Activated CD4-positive, alpha-beta T cell treated with anti-CD3 and anti-CD28 coated beads, Interleukin-10, Interleukin-2, amounts not matched to agents 100 ng/mL and 50 ng/mL, durations not matched to agents 16 hours and 8 hours (primary cell): Measurements from ENCODE around the gene ARFGEF2.
A peak's percentile ranks its signal among the peaks of the same experiment; 100 is the strongest.

Experiments
- DNase-seq: peaks from one replicate; pipeline ENCODE4 v3.0.0-alpha.2; 2020

Gene ARFGEF2

DNA sequence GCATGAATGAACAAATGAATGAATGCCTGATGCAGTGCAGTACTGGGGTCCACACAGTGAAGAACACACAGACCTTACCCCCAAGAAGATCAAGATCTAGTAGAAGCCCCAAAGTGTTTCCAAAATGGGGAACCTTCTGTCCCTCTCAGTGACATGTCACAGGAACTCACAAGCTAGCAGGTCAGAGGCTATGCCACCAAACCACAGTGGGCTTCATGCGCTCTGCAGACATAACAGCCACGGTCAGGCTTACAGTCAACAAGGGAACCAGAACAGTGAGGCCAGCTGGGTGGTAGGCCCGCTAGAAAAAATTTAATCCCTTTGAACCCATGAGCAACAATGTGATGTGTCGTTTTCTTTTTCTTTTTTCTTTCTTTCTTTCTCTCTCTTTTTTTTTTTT lies 20.2 kb upstream of the ARFGEF2 start:
- DNase-seq = no peak

DNA sequence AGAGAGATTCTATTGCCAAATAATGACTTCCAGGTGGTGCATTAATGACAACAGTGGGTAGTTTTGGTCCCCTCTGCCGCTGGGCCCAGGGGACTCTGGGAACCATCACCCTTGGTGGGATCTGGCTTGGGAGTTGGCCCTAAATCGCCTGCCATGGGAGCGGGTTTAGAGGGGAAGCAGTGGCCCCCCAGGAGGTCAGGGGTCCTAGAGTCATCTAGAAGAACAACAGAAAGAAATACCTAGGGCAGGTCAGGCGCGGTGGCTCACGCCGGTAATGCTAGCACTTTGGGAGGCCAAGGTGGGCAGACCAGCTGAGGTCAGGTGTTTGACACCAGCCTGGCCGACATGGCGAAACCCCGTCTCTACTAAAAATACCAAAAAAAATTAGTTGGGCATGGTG lies 17.8 kb upstream of the ARFGEF2 start:
- no peak for DNase-seq

DNA sequence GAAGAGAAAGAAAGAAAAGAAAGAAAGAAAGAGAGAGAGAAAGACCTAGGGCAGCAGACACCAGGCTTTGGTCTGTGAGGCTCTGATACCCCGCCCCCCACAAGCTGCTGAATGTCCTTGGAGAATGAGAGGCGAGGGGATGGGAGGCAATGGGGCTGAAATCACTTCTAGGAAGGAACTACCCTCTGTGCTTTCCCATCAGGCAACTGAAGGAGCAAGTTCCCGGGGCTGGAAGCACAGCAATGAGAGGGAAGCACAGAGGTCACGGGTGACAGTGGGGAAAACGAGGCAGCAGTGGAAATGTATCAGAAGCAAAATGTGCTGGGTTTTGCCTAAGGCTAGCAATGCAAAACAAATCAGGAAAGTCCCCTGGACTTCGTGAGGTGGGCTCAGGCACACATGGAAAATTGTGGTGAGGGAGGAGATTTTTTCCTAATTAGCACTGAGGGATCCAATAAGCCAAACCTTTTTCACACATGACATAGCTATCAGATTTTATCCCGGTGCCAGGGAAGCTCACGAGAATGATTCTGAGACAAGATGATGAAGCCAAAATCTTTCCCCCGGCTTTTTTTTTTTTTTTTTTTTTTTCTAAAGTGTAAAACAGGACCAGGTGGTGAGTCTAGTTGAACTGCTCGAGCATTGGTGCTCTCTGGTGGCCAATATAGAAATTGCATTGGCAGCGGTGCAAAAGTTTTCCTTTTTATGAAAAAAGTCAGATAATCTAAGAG lies 16.8 kb upstream of the ARFGEF2 start:
- DNase-seq = peak; percentile 73

DNA sequence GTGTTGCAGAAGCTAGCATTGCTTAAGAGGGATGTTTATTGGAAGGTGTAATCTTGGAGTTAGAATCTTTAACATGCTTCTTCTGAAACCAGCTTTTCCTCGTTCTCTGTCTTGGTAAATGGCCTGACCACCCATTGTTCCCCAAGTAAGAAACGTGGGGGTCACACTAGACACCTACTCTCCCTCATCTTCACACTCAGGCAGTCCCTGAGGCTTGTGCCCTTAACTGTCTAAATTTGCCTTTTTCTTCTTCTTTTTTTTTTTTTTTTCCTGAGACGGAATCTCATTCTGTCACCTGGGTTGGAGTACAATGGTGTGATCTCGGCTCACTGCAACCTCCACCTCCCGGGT lies 16.2 kb upstream of the ARFGEF2 start:
- DNase-seq = no peak

DNA sequence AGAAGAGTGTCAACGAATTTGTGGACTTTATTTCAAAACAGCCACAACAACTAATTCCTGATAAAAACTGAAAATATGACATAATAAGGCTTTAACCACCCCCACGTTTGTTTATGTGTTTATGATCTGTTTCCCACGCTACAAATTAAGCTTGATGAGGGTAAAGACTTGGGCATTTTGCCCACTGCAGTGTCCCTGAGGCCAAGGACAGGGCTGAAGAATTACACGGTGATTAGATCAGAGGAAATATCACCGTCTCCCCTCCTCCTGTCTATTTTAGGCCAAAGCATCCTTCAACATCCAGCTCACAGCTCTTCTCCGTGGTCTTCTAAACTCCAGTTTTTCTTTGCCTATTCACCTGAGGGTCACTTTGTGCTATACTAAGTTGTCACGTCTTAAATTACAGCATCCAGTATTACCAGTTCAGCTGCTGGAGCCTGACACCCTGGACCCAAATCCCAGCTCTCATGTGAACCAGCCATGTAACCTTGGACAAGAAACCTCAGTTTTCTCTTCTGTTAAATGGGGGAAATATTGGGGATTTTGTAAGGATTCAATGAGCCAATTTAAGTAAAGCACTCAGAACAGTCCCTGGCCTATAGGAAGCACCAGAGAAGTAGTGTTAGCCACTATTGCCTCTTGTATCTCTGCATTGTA lies 15.2 kb upstream of the ARFGEF2 start:
- DNase-seq = no peak

DNA sequence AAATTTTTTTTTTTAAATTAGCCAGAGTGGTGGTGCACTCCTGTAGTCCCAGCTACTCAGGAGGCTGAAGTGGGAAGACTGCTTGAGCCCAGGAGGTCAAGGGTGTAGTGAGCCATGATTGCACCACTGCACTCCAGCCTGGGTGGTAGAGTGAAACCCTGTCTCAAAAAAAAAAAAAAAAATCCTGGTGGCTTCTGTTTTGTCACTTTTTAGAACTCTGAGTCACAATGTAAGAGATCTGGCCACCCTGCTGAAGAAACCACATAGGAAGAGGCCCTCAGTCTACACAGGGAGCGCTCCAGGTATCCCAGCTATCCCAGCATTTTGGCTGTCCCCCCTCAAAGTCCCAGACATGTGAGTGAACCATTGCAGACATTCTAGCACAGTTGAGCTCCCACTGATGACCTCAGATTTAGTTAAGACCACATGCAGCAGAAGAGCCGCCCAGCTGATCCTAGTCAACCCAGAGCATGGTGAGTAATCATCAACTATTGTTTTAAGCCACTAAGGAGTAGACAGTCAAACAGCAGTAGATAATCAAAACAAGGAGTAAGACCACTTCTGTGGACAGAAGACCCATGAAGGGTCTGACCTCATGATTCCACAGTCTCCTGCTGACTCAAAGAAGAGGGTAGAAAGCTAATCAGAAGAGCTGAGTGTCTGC lies 12.7 kb upstream of the ARFGEF2 start:
- peak; percentile 54 for DNase-seq

DNA sequence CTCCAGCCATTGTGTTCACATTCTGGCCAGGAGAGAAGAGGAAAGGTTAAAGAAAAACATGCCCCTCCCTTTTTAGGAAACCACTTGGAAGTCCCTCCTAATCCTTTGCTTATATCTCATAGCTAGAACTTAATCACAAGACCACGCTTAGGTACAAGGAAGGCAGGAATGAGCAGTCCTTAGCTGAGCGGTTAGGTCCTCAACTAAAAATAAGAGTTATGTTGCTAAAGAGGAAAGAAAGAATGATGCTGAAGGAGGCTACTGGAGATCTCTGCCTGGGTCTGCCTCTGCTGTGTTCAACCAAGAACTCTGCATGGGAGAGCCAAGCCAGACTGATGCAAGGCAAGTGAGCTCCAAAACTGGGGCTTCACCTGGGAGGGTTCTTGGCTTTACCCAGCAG lies 11.6 kb upstream of the ARFGEF2 start:
- DNase-seq = peak; percentile 45

DNA sequence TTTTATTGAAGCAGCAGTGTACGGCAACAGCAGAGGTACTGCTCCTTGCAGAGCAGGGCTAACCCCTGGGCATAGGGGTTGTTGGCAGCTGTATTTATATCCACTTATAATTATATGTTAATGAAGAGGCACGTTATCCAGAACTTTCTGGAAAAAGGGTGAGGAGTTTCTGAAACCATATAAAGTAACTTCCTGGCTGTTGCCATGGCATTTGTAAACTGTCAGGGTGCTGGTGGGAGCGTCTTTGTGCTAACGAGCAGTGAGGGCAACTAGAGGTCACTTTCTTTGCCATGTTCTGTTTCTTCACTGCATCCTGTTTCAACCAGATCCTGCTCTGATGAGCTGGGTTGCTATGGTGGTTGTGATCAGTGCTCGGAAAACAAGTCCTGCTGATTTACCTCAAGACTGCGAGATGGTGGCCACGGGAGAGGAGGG lies 11.1 kb upstream of the ARFGEF2 start:
- DNase-seq = peak; percentile 30

DNA sequence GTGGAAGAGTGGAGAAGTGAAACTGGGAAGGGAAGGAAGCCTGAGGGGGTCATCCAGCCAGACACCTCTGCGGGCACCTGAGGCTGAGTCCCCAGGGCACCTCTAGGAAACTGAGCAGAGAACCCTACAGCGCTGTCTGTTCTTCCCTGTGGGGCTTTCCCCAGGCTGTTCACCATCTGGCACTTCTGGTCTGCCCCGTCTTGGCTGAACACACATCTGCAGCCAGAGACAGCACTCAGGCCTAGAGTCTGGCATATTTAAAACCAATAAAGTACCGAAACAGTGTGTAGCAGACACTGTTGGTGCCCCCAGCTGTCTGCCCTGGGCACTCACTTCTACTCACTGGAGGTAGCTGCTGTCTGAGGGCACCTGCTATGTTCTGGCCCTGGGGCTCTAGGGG lies 9.4 kb upstream of the ARFGEF2 start:
- DNase-seq = no peak

DNA sequence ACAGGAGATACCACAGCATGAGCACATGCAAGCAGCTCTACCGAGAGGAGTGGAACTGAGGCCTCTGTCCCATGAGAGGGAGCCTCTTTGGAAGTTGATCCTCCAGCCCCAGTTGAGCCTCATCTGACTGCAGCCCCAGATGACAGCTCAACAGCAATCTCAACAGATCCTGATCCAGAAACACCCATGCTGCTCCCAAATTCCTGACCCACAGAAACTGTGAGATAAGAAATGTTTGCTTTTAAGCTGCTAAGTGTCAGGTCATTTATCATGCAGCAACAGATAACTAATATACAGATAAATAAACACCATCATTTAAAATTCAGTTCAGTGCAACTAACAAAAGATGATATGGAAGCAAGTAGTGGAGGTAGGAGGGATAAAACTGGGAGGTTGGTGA lies 4.8 kb upstream of the ARFGEF2 start:
- DNase-seq = no peak

DNA sequence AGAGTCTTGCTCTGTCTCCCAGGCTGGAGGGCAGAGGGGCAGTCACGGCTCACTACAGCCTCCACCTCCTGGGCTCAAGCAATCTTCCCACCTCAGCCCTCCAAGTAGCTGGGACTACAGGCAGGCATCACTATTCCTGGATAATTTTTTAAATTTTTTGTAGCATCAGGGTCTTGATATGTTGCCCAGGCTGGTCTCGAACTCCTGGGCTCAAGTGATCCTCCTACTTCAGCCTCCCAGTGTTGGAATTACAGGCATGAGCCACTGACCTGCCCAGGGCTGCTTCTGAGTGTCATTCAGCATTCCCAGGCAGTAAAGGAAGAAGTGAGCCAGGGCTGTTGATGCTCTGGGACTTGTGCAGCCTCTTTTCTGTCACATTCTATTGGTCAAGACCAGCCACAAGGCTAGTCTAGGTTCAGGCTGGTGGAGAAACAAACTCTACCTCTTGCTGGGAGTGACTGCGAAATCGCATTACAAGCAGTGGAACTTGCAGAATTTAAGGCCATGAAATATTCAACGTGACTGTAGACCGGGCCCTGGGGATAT lies 2.1 kb upstream of the ARFGEF2 start:
- no peak for DNase-seq

DNA sequence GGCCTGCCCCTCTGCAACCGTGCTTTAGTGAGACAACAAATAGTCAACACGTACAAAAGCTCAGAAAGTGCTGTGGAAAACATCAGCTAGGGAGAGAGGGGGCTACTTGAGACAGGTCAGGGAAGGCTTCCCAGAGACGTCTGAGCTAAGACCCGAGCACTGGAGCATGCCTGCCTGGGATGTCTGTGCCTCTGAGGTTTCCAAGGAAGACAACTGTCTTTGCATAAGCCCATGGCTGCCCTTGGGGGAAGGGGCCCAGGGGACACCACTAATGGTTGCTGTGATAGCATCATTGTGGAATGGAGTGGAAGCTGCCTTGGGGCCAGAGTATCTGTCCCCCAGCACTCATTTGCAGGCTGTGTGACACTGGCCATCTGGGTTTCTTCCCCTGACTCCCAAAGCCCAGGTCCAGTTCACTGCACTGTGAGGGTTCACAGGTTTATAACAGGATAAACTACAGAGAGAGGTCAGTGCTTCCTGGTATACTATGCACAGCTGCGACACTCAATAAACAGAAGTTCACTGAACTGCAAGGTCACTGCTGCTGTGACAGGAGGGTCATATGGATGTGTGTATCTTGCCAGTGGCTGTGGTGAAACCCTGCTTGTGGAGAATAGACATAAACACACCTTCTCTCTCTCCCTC lies 1.5 kb upstream of the ARFGEF2 start:
- DNase-seq = no peak

DNA sequence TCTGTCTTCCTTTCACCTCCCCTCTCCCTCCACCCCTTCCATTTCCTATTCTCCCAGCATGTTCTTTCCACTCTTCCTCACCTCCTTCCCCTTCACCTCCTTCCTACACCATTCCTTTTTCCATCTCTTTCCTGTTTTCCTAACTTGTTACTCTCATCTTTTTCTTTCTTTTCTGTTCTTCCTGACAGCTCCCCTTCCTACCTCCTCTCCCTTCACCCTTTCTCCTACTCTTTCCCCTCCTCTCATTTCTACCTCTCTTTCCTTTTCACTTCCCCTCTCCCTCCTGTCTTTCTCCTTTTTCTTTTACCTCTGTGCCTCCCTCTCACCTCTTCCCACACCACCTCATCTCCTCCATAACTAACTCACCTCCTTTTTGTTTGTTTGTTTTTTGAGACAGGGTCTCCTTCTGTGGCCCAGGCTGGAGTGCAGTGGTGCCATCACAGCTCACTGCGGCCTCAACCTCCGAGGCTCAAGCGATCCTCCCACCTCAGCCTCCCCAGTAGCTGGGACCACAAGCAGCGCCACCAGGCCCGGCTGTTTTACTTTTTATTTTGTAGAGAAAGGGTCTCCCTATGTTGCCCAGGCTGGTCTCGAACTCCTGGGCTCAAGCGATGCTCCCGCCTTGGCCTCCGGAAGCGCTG lies 864 bp upstream of the ARFGEF2 start:
- DNase-seq = no peak

DNA sequence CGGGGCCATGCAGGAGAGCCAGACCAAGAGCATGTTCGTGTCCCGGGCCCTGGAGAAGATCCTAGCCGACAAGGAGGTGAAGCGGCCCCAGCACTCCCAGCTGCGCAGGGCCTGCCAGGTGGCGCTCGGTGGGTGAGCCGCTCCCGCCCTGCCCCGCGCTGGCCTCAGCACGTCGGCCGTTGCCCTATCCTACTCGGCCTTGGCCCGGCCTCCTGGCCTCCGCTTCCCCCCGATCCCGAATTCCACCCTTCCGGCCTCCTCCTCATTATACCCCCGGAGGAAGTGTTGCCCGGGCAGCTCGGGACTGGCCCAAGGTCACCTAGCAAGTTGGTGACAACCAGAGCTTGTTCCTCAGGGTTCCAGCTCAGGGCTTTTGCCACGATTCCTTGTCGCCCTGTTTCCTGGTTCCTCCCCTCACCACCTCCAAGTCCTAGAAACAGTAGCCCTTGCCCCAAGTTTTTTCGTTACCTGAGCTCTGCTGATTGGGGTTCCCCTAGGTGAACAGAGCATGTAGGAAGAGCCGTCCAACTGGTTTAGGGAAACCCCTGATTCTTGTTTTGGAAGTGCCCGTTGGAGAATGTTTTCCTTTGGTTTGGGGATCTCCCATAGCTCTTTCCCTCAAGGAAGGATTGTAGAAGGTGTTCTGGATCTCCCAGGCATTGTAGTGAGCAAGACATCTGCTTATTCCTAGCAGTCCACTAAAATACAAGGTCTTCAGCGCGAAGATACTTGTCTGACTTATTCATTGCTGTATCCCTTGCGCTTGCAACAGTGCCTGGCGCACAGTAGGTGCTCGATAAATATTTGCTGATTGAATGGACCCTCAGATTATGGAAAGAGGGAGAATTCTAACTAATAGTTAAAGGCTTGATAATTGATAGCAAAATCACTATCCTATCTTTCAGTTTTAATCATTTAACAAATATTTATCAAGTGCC lies 641 bp downstream of the ARFGEF2 start:
- no peak for DNase-seq

DNA sequence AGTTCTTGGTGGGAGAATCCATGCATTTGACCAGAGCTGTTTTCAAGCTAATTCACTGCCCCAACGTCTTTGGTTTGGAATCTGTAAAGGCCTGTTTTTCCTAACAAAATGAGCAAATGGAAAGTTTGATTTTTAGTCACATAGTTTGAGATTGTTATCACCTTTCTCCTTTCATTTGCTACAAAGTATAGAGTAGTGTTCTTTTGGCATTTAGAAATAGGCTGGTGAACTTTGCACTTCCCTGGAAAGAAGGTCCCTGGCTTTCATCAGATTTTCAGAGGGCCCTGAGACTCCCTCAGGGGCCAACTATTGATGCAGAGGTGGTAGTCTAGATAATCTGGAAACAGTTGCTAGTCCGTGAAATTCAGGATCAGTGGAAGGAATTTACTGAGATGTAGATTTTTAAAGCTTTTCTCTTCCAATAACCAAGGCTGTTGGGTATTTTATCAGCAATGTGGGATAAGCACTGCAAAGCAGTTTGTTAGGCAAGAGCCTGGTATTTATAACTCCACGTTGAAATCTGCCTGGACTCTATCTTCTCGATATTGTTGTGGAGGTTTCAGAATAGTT lies 1.7 kb downstream of the ARFGEF2 start:
- no peak for DNase-seq

DNA sequence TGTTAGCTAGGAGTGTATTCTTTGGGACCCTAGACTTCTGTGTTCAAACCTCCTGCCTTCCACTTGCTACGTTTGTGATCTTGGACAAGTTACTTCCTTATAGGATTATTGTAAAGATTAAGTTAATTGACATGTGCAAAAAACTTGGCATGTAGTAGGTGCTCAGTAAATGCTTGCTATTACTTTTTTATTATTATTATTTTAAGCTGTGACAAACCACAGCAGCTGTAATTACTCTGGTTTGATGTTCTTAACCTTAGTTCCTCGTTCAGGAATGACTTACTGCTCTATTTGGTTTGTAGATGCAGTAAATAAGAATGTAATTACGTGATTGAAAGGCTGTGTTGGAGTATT lies 3.2 kb downstream of the ARFGEF2 start:
- DNase-seq = no peak

DNA sequence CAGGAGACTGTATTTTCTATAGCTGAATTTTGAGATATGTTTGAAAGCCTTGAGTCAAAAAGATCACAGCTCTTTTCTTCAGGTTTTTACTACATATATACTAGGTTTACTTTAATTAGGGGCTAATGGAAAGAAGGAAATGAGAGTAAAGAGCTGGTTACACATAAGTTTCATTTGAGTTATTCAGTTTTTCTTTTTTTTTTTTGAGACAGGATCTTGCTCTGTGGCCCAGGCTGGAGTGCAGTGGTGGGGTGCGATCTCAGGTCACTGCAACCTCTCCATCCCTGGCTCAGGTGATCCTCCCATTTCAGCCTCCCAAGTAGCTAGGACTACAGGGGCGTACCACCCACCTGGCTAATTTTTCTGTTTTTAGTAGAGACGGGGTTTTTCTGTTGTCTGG lies 4.8 kb downstream of the ARFGEF2 start:
- no peak for DNase-seq

DNA sequence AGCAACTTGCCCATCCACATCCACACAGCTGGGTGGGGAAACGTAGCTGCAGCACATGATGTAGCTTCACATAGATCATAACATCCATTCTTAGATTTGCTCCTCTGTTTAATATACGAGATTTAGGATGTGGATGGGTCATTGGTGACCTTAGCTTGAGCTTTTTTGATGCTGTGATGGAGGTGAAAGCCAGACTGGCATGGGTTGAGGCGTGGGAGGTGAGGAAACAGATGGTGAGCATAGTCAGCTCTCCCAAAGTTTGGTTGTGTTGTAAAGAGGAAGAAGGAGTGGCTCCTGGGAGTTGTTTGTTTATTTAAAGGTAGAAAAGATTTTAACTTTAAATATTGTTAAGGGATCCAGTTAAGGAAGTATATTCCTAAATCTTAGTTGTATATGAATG lies 5.3 kb downstream of the ARFGEF2 start:
- DNase-seq = no peak

DNA sequence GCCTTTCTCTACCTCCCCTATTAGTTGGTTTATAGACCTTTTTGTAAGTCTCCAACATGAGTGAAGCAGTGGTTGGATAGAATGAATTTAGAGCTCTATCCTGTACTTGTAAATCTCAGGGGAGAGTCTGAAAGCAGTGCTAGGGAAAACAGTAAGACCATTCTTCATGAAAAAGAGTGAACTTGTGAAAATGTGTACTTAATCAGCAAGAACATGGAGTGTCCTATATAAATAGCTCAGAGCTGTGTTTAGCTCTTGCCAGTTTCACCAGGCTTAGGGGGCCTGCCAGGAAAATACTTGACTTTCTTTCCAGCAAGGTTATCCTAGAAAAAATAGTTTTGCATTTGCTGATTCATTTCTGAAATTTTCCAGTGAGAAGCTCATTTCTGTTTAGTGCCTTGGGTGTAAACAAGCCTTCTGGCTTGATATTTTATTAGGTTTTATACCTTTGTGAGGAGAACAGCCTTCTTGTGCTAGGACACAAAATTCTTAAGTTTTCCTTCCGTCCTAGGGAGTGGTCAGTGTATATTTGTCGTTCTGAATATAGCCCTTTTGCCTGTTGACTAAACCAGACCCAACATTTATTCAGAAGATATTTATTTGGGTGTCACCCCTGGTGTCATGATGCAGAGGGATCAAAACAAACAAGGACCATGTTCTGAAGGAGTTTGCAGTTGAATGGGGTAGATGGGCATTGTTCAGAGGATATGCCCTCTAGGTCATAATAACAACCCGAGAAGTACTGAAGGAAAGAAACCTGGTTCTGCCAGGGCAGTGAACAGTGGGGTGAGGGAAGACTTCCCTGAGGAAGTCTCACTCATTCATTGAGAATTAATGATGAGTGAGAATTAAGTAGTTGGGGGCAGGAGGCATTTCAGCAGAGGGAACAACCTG lies 7.6 kb downstream of the ARFGEF2 start:
- DNase-seq = no peak

DNA sequence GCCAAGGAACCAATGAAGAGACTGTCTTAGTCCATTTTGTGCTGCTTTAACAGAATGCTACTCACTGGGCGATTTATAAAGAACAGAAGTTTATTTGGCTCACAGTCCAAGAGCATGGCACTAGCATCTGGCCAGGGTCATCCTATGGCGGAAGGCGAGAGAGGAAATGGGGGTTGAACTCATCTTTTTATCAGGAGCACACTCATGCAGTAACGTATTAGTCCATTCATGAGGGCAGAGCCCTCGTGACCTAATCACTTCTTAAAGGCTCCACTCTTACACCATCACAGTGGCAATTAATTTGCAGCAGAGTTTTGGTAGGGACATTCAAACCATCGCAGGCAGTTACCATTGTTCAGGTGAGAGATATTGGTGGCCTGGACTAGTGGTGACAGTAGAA lies 8.5 kb downstream of the ARFGEF2 start:
- DNase-seq = no peak

DNA sequence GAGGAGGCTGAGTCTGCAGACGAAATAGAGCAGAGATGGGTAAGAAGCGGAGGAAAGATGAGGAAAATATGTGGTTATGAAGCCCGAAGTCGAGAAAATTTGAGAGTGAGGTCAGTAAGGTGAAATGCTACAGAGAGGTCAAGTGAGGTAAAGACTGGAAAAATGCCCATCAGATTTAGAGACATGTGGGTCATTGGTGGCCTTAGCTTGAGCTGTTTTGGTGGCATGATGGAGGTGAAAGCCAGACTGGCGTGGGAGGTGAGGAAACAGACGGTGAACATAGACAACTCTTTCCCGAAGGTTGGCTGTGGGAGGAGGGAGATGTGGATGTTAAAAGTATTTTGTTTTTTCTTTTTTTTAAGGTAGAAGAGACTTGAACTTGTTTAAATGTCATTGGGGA lies 9.4 kb downstream of the ARFGEF2 start:
- DNase-seq = no peak
